NCI-H748 (cell line): ENCODE results near the gene ALDOA.
A peak's percentile ranks its signal among the peaks of the same experiment; 100 is the strongest.

Experiments
- DNase-seq: peaks from one replicate; lab custom pipeline; 2025; ENCODE audit not compliant: unreplicated experiment; lab: John Stamatoyannopoulos, UW

The ALDOA gene

DNA sequence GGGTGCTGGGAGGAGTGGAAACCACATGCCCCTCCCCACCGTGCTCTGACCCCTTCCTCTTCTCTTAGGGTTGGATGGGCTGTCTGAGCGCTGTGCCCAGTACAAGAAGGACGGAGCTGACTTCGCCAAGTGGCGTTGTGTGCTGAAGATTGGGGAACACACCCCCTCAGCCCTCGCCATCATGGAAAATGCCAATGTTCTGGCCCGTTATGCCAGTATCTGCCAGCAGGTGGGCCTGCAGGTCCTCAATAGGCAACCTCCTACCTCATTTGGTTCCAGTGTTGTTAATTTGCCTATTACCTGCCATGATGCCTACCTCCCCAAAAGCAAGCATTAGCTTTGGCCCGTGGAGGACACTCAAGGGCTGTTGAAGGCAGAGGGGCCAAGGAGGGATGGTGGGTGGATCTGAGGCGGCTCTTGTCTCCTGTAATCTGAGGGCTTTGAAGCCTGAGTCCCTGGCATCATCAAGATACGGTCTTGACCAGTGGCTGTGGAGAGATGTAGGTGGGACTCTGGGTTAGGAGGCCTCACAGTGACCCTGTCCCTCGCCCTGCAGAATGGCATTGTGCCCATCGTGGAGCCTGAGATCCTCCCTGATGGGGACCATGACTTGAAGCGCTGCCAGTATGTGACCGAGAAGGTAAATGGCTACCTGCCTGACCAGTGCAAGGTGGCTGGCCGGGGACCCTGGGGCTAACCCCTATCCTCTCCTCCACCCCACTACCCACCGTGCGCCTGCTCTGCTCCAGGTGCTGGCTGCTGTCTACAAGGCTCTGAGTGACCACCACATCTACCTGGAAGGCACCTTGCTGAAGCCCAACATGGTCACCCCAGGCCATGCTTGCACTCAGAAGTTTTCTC lies 3.4 kb downstream of the ALDOA start:
- no peak for DNase-seq

DNA sequence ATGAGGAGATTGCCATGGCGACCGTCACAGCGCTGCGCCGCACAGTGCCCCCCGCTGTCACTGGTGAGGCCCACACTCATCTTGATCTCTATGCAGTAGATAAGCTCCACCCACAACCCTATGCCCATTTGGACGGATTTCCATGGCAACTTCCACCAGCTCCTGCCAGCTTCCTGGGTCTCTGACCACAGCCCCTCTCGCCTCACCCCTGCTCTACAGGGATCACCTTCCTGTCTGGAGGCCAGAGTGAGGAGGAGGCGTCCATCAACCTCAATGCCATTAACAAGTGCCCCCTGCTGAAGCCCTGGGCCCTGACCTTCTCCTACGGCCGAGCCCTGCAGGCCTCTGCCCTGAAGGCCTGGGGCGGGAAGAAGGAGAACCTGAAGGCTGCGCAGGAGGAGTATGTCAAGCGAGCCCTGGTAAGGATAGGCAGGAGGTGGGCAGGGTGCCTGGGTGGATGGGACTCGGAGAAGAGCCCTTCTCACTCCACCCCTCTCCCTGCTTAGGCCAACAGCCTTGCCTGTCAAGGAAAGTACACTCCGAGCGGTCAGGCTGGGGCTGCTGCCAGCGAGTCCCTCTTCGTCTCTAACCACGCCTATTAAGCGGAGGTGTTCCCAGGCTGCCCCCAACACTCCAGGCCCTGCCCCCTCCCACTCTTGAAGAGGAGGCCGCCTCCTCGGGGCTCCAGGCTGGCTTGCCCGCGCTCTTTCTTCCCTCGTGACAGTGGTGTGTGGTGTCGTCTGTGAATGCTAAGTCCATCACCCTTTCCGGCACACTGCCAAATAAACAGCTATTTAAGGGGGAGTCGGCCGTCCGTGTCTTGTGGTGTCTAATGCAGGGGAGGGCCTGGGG lies 4.3 kb downstream of the ALDOA start:
- DNase-seq: no peak

DNA sequence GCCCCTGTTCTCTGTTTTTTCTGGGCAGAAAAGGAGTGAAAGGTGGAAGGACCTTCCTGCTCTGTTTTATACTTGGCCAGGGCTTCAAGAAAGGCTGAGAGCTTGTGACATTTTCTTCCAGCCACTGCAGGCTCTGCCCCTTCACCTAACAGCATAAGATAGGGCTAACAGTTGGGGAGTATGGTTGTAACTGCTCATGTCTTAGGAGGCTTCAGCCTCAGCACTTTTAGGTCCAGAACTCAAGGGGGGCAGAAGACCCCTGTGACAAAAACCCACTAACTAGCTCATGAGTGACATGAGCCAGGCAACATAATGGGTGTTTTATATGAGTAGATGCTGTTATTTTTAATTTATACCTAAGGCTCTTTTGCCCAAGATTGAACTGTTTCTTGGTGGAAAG lies 4.9 kb downstream of the ALDOA start:
- DNase-seq: no peak

DNA sequence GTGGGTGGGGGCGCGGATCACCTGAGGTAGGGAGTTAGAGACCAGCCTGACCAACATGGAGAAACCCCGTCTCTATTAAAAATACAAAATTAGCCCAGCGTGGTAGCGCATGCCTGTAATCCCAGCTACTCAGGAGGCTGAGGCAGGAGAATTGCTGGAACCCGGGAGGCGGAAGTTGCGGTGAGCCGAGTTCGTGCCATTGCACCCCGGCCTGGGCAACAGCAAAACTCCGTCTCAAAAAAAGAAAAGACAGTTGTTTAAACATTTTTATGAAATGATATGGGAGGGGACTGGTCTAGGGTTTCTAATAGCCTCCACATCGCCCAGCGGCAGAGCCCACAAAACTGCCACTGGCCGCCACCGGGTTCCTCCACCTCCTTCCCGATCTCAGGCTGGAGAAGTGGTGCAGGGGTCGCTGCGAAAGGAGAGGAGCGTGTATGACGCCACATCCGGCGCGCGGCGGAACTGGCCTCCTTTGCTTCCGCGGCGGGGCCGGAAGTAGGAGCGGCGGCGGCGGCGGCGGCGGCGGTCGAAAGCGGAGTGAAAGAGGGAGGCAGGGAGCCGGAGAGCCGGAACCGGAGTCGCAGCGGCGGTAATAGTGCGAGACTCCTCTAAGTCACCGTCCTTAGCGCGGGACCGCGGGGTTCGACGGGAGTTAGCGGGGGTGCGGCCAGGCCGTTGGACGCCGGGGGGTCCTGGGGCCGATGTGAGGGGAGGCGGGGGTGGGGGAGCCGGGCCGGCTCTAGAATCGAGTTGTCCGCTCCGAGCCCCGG lies 10.1 kb downstream of the ALDOA start, which contains the start of gene PPP4C:
Gene PPP4C, plus strand, starts transcription at position 492 of the 773 bp plus-strand sequence. CDS start 384 bp downstream, outside the sequence.
- DNase-seq: peak; percentile 85

DNA sequence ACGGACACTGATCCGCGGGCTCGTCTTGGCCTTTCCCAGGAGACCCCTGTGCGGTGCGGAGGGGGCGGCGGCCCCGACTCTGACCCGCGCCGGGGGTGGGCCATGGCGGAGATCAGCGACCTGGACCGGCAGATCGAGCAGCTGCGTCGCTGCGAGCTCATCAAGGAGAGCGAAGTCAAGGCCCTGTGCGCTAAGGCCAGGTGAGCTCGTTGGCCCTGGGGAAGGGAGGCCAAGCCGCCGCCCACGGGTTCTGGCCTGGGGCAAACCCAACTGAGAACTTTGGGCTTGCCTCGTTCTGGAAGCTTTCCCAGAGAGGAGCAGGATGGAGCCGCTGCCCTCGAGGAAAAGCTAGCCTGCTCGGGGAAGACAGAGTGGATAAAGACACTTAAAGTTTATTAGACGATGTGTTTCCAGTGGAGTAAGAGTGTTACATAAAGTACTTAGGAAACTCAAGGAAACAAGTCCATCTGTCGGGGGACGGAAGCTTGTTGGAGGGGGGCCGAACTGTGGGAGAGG lies 10.8 kb downstream of the ALDOA start:
- DNase-seq: no peak

DNA sequence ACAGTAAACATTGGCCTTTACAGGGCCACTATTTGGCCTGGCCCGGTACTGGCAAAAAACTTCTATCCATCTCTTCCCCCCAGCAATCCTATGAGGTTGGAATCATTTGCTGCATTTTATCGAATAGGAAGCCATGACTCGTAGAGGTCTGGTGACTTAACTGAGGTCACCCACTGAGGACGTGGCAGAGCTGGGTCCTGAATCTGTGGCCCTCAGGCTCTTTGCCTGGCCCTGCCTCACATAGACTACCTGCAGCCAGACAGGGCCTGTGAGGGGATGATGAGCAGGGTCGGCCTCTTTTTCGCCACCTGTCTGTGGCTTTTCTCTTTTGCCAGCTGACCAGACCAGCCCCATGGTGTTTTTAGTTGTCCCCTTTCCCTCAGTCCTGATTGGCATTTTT lies 12.1 kb downstream of the ALDOA start:
- DNase-seq: no peak

DNA sequence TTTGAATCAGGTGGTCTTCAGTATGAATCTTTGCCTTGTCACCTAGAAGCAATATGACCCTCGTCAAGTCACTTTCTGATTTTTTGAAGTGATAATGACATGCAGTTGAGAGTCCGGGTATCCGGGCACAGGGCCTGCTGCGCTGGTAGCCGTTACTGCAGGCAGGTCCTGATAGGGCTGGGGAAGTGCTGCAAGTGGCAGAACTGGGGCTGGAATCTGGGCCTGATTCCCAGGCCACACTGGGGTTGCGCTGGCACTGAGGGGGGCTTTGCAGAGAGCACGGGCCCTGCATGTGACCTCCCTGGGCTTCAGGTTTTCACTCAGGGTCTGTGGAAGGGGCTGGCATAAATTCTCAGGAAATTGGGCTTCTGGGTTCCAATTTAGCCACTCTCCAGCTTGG lies 13.2 kb downstream of the ALDOA start:
- DNase-seq: no peak

DNA sequence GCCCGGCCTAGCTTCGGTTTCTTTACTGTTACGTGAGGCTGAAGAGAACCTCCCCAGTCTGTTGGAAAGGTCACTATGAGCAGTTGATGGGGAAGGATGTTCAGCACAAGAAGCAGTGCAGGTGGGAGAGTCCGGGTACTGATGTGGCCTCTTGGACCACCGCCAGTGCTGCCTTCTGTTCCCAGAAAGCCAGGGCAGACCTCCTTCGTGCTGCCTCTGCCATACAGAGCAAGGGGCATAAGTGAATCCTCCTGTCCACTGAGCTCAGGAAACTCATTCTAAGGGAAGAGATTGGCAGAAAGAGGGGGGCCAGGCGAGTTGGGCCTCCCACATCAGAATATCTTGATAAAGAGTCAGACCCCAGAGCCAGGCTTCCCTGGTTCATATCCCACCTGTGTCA lies 13.9 kb downstream of the ALDOA start:
- DNase-seq: no peak

DNA sequence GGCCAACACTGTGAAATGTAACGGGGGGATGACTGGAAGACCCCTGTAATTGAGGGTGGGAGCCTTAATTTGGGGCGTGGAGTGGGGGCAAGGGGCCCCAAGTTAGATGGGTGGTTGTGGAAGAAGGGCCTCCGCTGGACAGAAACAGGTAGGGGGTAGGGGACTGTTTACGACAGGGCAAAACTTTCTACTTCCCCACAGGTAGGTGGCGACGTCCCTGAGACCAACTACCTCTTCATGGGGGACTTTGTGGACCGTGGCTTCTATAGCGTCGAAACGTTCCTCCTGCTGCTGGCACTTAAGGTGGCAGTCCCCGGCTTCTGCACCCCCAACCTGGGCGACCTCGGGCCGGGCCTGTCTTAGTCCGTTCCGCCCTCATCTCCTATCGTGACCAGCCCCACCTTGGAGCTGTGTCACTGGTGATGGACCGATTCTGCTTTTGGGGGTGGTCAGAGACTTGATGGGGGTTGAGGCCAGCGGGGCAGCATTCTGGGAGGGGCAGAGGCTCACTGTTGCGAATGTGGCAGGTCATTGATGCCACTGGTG lies 17.1 kb downstream of the ALDOA start:
- DNase-seq: no peak

DNA sequence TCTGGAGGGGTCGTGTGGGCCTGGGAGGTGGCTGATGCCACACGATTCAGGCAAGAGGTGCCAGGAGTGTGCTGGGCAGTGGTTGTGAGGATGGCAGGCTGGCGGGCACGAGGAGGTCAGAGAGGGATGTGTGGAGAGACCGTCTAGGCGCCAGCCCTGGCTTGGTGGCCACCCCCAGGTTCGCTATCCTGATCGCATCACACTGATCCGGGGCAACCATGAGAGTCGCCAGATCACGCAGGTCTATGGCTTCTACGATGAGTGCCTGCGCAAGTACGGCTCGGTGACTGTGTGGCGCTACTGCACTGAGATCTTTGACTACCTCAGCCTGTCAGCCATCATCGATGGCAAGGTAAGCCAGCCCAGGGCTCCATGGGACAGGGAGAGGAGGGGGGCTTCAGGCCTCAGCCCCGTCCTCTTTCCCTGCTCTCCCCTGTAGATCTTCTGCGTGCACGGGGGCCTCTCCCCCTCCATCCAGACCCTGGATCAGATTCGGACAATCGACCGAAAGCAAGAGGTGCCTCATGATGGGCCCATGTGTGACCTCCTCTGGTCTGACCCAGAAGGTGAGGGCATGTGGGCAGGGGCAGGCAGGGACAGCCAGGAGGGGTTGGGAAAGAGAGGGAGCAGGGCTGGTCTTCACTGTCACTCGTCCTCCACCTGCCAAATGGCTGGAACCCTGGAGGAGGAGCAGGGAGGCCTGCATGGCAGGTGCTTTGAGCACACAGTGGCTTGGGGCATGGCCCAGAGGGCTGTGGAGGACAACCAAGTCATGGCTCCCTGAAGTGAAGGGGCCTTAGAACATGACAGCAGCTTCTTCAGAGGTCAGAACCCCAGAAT lies 17.9 kb downstream of the ALDOA start:
- DNase-seq: no peak

DNA sequence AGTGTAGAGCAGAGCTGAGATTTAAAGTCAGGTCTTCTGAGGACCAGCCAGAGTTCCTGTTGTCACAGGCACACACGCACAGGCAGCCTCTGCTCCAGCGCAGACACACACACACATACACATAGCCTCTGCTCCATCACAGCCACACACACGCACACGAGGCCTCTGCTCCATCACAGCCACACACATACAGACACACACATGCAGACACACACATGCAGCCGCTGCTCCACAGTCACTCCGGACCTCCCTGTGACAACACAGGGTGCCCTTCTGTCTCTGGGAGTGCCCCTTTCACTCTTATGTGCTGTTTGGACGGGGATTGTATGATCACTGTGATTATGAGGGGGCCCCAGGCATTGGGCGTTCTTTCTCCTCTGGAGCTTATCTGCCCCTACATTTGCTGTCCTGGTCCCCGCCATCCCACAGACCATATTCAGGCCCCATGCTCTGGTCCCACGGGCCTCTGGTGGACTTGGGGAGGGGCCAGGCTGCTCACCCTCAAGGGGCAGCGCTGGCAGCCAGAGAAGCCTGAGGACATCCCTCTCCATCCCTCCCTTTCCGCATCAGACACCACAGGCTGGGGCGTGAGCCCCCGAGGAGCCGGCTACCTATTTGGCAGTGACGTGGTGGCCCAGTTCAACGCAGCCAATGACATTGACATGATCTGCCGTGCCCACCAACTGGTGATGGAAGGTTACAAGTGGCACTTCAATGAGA lies 18.7 kb downstream of the ALDOA start:
- no peak for DNase-seq

DNA sequence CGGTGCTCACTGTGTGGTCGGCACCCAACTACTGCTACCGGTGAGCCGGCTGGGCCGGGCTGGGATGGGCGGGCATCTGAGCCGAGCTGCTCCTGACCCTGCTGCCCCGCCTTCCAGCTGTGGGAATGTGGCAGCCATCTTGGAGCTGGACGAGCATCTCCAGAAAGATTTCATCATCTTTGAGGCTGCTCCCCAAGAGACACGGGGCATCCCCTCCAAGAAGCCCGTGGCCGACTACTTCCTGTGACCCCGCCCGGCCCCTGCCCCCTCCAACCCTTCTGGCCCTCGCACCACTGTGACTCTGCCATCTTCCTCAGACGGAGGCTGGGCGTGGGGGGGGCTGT lies 19.2 kb downstream of the ALDOA start:
- DNase-seq: no peak

DNA sequence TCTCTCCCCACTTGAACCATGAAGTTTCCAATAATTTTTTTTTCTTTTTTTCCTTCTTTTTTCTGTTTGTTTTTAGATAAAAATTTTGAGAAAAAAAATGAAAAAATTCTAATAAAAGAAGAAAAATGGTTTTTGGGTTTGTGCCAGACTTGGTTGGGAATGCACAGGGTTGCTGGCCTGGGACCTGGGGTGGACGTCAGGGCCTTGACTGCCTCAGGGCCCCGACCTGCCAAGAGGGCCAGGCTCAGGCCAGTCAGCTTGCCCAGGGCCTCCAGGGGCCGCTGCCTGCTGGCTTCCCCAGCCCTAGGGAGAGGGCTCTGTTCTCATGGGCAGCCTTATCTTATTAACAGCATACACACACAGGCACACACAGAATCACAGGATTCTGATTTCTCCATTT lies 19.7 kb downstream of the ALDOA start:
- DNase-seq: no peak

DNA sequence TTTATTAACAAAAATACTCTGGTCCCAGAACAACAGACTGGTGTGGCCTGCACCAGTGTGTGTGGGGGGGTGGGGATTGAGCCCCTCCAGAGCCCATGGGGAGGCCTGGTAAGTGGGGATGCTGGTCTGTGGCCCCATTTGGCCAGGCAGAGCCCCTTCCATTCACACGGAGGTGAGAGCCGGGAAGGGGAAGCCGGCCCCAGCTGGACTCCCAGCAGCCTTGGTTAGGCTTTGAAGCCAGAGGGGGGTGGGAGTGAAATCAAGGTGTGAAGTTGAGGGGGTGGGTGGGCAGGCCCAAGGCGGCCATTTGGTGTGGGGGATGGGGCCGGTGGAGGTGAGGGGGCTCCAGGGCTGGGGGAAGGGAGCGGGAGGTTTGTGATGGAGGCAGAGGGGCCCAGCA lies 20.3 kb downstream of the ALDOA start:
- no peak for DNase-seq

DNA sequence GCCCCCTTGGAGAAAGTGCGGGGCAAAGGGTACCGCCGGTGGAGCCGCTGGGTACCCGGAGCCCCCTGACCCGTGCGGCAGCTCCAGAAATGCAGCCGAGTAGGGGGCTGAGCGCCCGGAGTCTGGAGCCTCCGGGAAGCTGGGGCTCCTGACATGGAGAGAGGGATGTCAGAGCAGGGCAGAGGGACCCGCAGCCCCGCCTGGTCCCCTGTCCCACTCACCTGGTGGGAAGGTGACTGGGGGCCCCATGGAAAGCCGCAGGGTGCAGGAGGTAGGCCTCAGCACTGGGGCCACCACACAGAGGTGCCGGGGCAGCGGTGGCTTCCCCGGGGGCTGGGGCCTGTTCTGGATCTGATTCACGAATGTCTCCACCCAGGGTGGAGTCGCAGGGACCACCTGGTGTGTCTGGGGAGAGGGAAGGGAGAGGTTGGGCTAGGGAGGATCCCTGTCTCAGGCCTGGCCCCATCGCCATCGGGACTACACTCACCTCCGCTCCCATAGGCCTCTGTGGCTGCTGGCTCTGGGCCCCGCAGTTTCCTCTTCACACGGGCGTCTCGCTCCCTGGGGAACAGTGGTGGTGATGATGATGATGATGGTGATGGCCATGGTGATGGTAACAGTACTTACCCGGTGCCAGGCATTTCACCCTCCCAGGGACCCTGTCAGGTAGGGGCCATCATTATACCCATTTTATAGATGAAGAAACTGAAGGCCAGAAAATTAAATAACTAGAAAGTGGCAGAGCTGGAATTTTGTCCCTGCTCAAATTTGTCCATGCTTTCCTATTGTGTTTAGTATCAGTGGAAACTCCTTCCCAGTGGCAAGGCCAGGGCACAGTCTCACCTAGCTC lies 21.0 kb downstream of the ALDOA start:
- DNase-seq: no peak

DNA sequence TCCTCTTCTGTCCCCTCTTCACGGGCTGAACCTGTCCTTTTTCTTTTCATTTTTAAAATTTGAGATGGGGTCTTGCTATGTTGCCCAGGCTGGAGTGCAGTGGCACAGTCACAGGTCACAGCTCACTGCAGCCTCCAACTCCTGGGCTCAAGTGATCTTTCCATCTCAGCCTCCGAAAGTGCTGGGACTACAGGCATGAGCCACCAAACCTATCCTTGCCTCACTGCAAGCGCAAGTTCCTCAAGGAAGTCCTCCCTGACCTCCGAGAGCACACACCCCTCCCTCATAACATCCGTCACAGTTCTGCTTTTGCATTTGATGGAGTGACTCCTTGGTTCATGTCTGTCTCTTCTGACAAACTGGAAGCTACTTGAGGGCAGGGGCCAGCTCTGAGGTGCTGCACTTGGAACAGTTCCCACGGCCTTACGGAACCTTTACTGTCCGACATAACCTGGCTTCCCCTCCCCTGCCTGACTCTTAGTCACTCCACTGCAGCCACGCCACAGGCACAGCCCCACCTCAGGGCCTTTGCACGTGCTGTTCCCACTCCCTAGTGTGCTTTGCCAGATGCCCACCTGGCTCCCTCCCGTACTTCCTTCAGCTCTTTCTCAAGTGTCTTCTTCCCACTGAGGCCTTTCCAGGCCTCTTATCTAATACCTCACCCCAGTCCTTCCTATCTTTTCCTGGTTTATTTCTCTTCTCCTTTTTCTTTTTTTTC lies 21.8 kb downstream of the ALDOA start:
- DNase-seq: no peak

DNA sequence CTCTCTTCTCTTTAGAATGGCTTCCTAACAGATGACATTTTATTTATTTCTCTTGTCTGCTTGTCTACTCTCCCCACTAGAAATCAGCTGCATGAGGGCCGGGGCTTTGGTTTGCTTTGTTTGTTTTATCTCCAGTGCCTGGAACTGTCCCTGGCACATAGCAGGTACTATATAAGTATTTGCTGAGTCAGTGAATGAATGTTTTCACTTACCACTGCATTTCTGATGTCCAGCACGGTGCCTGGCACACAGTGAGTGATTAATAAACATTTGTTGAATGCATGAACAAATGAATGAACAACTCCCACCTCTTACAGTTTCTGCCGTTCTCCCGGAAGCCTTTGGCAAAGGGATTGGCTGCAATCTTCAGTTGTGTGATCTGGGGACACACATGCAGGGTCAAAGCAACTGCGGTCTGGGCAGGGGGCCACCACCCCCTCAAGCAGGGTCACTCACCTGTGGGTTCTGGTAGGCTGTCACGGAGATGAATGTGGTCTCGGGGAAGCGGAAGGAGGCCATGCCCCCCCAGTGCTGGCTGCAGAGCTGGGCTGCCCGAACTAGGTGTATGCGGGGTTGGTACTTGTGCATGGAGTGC lies 22.8 kb downstream of the ALDOA start:
- no peak for DNase-seq
